Measurements from ENCODE around the gene CRELD2.
A peak's percentile ranks its signal among the peaks of the same experiment; 100 is the strongest.

Gene CRELD2

GRCh38 chr22:49917974-49918910, at the start of gene CRELD2, which contains the start of gene ALG12:
TSS of gene CRELD2 (plus strand) at chr22:49918634. CDS start at chr22:49918770, 136 bp downstream.
TSS of gene ALG12 (minus strand) at chr22:49918438. CDS start at chr22:49913765, 4,673 bp downstream.
- peak; percentile 98 for DNase-seq

- no peak for DNase-seq
Measured at GRCh38 chr22:49869086-49869830, 49.2 kb upstream of the CRELD2 start.

- no peak for DNase-seq
Measured at GRCh38 chr22:49869845-49870712, 48.4 kb upstream of the CRELD2 start.

- DNase-seq = no peak
Measured at GRCh38 chr22:49871482-49871881, 47.0 kb upstream of the CRELD2 start.

GRCh38 chr22:49872347-49872746, 46.1 kb upstream of the CRELD2 start:
- DNase-seq = no peak

GRCh38 chr22:49873228-49873940, 45.0 kb upstream of the CRELD2 start:
- DNase-seq = no peak

- no peak for DNase-seq
Measured at GRCh38 chr22:49877642-49878041, 40.8 kb upstream of the CRELD2 start.

- DNase-seq = no peak
Measured at GRCh38 chr22:49878206-49878605, 40.2 kb upstream of the CRELD2 start.

GRCh38 chr22:49879871-49880270, 38.6 kb upstream of the CRELD2 start:
- DNase-seq = no peak

- no peak for DNase-seq
Measured at GRCh38 chr22:49880281-49880680, 38.2 kb upstream of the CRELD2 start.

- DNase-seq = no peak
Measured at GRCh38 chr22:49881856-49882255, 36.6 kb upstream of the CRELD2 start.

- DNase-seq = no peak
Measured at GRCh38 chr22:49882519-49883293, 35.7 kb upstream of the CRELD2 start.

- no peak for DNase-seq
Measured at GRCh38 chr22:49883294-49883640, 35.2 kb upstream of the CRELD2 start.

GRCh38 chr22:49884075-49884474, 34.4 kb upstream of the CRELD2 start:
- no peak for DNase-seq

GRCh38 chr22:49884503-49885260, 33.8 kb upstream of the CRELD2 start:
- DNase-seq = no peak

GRCh38 chr22:49885281-49885680, 33.2 kb upstream of the CRELD2 start:
- no peak for DNase-seq

GRCh38 chr22:49885881-49886280, 32.6 kb upstream of the CRELD2 start:
- DNase-seq = no peak

GRCh38 chr22:49886346-49887063, 31.9 kb upstream of the CRELD2 start:
- DNase-seq = no peak

GRCh38 chr22:49887064-49887451, 31.4 kb upstream of the CRELD2 start:
- no peak for DNase-seq

- DNase-seq = no peak
Measured at GRCh38 chr22:49887702-49888101, 30.7 kb upstream of the CRELD2 start.
